GM18499 (cell line): ENCODE results near the gene ADPGK.
"Not testable (repeated sequence)": the region's sequence is repeated elsewhere in the genome, so short reads cannot be mapped to it uniquely, and the experiment has no call there.

Source experiments
- ATAC-seq: cut with Tn5 transposase; IDR thresholded peaks from one replicate; pipeline ENCODE4 v1.9.1; 2021; ENCODE audit warnings: moderate number of reproducible peaks; ENCODE audit not compliant: insufficient read depth, unreplicated experiment

The ADPGK gene

GRCh38 chr15:72783640-72784455, at the start of gene ADPGK:
Gene ADPGK (minus strand): TSS chr15:72783758. CDS start chr15:72783691, 67 bp downstream.
- peak; percentile 42 for ATAC-seq

- ATAC-seq, result no peak
Measured at GRCh38 chr15:72827226-72827625, 43.7 kb upstream of the ADPGK start.

- no peak for ATAC-seq
Measured at GRCh38 chr15:72826611-72827010, 43.1 kb upstream of the ADPGK start.

GRCh38 chr15:72825829-72826228, 42.3 kb upstream of the ADPGK start:
- ATAC-seq, result no peak

- ATAC-seq, result no peak
Measured at GRCh38 chr15:72824781-72825180, 41.2 kb upstream of the ADPGK start.

GRCh38 chr15:72824112-72824511, 40.6 kb upstream of the ADPGK start:
- no peak for ATAC-seq

GRCh38 chr15:72820278-72820677, 36.7 kb upstream of the ADPGK start:
- no peak for ATAC-seq

GRCh38 chr15:72818632-72819031, 35.1 kb upstream of the ADPGK start:
- no peak for ATAC-seq

GRCh38 chr15:72813345-72814004, 29.9 kb upstream of the ADPGK start:
- no peak for ATAC-seq

GRCh38 chr15:72809329-72809728, 25.8 kb upstream of the ADPGK start:
- ATAC-seq, result no peak

- ATAC-seq, result not testable (repeated sequence)
Measured at GRCh38 chr15:72807346-72807745, 23.8 kb upstream of the ADPGK start.

GRCh38 chr15:72803006-72803405, 19.4 kb upstream of the ADPGK start:
- ATAC-seq, result no peak

GRCh38 chr15:72801590-72802325, 18.2 kb upstream of the ADPGK start:
- no peak for ATAC-seq

- ATAC-seq, result no peak
Measured at GRCh38 chr15:72800833-72801481, 17.4 kb upstream of the ADPGK start.

GRCh38 chr15:72797834-72798233, 14.3 kb upstream of the ADPGK start:
- ATAC-seq, result no peak

- no peak for ATAC-seq
Measured at GRCh38 chr15:72797338-72797689, 13.8 kb upstream of the ADPGK start.

- no peak for ATAC-seq
Measured at GRCh38 chr15:72796515-72797337, 13.2 kb upstream of the ADPGK start.

- no peak for ATAC-seq
Measured at GRCh38 chr15:72796210-72796514, 12.6 kb upstream of the ADPGK start.

GRCh38 chr15:72793766-72794660, 10.5 kb upstream of the ADPGK start:
- ATAC-seq, result no peak
